ENCODE data around the gene OVOL1.

Gene OVOL1

GRCh38 chr11:65778431-65778900 lies 8.4 kb upstream of the OVOL1 start:
- no peak for DNase-seq

DNA sequence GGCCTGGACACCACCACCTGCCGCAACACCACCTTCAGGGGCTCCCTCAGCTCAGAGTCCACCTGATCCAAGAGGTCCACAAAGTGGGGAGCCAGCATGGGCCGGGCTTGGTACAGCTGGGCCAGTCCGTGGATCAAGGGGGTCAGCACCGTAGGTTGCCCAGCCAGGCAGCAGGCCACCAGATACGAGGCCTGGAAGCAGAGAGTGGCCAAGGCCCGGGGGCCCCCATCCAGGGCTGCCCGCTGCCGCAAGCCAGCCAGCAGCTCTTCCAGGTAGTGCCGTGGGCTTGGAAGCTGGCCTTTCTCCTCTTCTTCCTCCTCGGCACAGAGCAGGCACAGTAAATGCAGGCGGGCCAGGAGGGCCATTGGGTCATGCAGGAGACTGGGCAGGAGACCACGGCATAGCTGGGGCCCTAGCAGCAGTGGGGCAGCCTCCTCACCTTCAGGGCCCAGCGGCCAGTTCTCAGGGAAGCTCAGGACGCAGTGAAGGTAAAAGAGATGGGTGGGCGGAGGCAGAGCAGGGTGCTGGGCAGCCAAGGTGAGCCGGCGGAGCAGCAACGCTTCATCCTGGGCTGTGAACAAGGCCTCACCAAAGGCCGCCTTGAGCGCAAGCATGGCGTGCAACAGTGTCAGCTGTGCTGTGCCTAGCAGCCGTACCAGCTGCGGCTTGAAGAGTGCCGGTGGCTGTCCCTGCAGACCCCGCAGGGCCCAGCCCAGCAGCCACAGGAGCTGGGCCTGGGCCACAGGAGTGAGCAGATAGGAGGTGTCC lies 7.8 kb upstream of the OVOL1 start:
- DNase-seq: no peak

- DNase-seq: no peak
These were observed 7.3 kb upstream of the OVOL1 start for GRCh38 chr11:65779669-65779918.

GRCh38 chr11:65779919-65780769 lies 6.7 kb upstream of the OVOL1 start:
- peak; percentile 51 for DNase-seq

DNA sequence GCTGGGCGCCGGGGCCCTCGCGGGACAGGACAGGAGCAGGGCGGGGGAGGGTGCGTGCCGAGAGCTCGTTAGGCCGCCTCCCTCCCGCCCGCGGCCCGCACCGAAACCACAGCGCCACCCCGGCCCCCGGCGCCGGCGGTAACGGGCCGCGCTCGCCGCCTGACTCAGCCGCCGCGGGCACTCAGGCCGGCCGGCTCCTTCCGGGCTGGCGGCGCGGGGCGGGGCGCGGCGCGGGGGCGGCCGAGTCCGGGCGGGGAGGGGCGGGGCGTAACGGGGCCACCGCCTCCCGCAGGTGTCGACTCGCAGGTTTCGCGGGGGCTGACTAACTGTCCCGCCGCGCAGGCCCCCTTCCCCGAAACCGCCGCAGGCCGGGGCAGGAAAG lies 6.1 kb upstream of the OVOL1 start, which contains the start of gene AP5B1:
AP5B1 (minus strand) TSS at position 207 of the 382 bp plus-strand sequence. CDS start 385 bp downstream, outside the sequence.
- DNase-seq: no peak

GRCh38 chr11:65781152-65781961 lies 5.5 kb upstream of the OVOL1 start:
- no peak for DNase-seq

- DNase-seq: no peak
These were observed 4.7 kb upstream of the OVOL1 start for GRCh38 chr11:65781962-65782815.

DNA sequence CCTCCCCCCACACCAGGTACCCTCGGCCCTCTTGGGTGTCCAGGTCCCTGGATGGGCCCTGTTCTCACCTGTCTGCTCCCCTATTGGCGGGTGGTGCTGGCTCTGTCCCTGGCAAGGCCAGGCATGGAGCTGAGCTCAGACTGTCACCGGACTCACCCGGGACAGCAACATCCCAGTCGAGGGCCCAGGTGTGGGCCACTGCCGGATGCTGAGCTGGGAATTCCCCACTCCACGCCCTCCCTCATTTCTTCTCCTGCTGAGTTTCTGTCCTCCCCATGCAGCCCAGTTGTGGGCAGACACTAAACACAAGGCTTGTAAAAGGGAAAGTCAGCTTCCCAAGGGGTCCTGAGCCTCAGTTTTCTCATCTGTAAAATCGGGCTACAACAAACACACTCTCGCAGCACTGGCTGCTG lies 4.0 kb upstream of the OVOL1 start:
- no peak for DNase-seq

- no peak for DNase-seq
These were observed 1.4 kb upstream of the OVOL1 start for GRCh38 chr11:65785319-65786007.

- no peak for DNase-seq
These were observed 666 bp upstream of the OVOL1 start for GRCh38 chr11:65786008-65786785.

- DNase-seq: no peak
These were observed 1.1 kb downstream of the OVOL1 start for GRCh38 chr11:65787649-65788622.

DNA sequence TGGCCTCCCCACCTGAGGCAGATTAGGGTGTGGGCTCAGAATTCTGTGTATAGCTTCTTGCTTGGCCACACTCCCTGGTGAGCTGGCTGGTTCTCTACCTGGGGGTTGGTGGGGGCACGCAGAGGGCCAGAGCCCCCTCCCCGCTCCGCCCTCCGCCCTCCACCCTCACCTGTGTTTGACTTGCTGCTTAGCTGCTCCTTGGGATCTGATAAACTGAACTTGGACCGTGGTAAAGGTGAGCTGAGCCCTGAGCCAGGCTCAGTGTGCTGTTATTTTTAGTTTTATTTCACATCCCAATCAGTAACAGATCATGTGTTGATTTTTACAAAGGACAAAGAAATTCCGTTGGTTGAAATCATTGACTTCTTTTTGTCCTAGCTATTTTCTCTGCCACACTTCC lies 2.0 kb downstream of the OVOL1 start:
- DNase-seq: no peak

DNA sequence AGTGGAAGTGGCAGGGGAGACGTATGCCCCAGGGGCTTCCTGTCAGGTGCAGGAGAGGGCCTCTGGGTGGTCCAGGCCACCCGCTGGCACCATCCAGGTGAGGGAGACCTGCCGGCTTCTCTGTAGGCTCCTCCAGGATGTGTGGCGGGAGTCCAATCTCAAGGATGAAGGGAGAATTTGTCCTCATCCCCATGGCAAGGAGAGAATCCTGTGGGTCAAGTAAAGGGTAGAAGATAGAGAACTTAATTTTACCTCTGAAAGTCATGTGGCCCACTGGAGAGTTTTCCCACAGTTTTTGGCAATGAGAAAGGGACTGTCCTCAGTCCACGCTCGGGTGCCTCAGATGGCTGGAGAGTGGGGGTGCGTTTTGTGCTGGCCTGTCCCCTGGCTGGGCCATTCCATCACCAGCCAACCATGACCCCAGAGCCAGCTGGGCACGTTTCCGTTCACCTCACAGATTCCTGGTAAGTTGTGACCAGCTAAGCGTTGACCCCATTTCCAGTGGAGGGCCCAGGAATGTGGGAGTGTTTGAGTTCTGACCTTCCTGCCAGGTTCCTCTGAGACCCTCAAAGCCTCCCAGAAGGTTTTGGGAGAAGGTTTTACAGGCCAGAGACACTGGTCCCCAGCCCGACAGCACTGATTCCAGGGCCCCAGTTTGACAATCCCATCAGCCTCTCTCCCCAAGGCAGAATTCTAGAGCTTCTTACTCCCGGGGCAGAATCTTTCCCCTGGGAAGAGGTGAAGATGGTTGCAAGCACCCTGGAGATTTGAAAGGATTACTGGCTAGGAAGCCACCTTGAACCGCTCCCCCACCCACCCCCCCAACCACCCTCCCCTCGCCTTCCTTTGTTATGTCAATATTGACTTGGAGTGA lies 2.6 kb downstream of the OVOL1 start:
- DNase-seq: no peak

DNA sequence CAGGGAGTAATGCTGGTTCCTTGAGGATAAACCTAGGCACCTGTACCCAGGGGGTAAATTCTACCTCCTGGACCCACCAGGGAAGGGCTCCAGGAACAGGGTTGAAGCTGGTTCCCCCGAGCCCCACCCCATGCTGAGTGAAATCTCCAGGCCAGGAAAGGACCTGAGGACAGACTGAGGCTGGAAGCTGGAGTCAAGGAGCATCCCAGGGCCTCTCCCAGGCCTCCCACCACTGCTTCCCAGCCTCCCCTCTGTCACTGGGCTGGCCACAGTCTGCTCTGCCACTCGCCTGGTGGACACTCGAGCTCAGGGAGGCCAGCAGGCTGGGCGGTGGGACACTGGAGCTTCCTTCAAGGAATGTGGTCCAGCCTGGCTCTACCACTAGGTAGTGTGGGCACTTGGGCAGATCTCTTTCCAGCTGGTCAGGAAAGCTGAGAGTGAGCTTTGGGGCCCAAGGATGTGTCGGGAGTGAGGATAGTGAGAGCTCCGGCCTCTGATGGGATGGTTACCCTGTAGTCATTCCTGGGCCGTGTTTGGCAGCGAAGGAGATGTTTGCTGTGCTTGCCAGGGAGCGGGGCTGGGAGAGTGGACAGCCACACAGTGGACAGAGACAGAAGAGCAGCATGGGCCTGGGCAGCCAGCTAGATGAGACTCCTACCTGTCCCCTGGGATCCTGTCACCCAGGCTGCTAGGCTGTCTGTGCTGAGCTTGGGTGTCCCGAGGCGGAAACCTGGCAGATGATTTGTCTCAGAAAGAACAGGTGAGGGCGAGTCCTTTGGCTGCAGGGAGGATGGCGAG lies 3.4 kb downstream of the OVOL1 start:
- DNase-seq: no peak

GRCh38 chr11:65790902-65791650 lies 4.2 kb downstream of the OVOL1 start:
- no peak for DNase-seq

DNA sequence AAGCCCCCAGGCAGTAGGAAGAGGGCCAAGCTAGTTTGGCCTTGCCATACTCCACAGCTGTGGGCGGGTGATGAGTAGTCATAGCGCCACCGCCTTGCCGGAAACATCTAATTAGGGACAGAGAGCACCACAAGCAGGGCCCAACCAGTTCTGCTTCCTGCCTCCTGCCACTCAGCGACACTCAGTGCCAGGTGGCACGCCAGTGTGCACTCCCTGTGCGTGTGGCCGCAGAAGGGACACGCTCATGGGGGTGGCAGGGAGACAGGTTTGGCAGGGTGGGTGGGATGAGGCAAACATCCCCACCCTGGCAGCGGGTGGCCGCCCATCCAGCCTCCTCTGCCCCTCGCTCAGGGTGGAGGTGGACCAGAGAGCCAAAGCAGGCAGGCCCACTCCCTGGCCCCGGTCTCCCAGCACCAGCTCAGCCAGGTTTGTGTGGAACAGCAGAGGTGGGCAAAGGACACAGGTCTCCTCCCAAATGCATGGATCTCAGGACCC lies 4.9 kb downstream of the OVOL1 start:
- DNase-seq: no peak

DNA sequence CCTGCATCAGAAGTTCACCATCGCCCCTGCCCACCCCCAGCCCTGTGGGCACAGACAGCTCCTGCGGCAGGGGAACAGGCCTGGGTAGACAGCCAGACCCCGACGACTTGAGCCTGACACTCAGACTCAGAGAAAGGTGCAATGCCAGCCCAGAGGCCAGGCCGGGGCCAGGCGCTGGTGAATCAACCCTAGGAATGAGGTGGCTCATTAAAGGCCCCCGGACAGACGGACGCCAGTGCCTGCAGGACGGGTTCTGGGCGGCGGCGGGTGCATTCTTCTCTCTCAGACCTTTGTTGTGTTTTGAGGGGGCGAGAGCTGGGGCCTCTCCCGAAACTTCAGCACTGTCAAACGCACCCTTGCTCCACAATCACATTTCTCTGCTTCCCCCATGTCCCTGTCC lies 5.6 kb downstream of the OVOL1 start:
- no peak for DNase-seq
